ENCODE results near the gene BCR.

GRCh38 chr22:23234409-23235161 is 54.3 kb downstream of the BCR start:
- no peak for TF ChIP-seq POLR2A (IDR thresholded peaks at IDR 0.05; ENCODE audit: low read length)
- no peak for TF ChIP-seq GATA1 (IDR thresholded peaks at IDR 0.05; ENCODE audit: low read depth, low read length)
